ENCODE measurements around the gene RAPGEF2. TPM values are rescaled to one million over a fixed set of nuclear protein-coding genes. Genes with fewer than 3 reads are reported as not detected.

RAPGEF2 gene
- total and polyA plus RNA-seq, 9 of the 15 experiments (the other 6 are each of a cell fraction or from before 2014, with no cell fraction given) = 3.1 to 32.6 (median 23.1) TPM

DNA sequence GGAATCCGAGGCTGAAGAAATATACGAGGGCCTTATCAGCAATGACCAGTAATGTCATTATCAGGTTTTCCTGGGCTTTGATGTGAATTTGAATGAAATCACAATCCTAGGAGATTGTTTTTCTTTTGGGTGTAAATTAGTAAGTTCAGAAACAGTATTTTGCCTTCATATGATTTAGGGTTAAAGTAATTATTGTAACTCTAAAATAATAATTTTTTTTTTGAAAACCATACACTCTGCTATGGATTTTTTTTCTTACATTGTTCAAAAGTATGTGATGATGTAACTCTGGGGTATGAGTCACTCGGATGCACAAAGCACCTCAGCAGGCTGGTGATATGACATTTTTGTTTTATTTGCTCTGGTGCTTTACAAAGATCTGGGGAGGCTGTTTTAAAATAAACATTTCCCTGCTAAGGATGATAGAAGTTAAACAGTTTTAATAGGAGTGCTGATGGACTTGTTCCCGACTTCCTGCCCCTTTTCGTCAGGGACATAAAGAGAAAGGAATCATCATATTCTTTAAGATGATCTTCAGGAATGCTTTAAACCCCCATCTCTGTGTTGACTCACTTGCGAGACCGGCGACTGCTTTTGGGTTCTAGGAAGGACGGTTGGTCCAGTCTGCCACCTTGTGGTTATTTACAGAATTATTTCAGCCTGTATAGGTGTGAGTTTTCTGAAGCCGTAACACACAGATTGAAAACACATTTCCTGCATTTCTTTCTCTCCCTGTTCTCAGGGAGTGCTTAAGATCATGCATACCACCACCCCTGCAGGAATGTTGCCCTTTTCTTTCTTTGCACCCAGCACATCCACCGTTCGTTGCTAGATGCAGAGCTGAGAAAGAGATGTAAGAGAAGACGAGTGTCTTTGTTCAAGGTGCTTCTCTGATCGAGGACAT lies 72.5 kb downstream of the RAPGEF2 start (continued):
- TF ChIP-seq CBX5 (IDR thresholded peaks at IDR 0.05; ENCODE audit: borderline replicate concordance, low read depth) (no peak), TOE1 (IDR thresholded peaks at IDR 0.05; ENCODE audit: borderline replicate concordance) (no peak), TOE1 (CRISPR knock-in tag; IDR thresholded peaks at IDR 0.05; ENCODE audit: borderline replicate concordance, low read depth) (no peak), PPARD (CRISPR knock-in tag; IDR thresholded peaks at IDR 0.05) (no peak), DDX20 (tag; IDR thresholded peaks at IDR 0.05; ENCODE audit: low read depth) (no peak), ZNF780A (CRISPR knock-in tag; IDR thresholded peaks at IDR 0.05) (no peak), SRSF7 (optimal IDR thresholded peaks at IDR 0.05; ENCODE audit: low read depth, low read length) (no peak), BRCA1 (IDR thresholded peaks at IDR 0.05) (no peak), BRCA1 (CRISPR knock-in tag; IDR thresholded peaks at IDR 0.05) (no peak), MLLT1 (IDR thresholded peaks at IDR 0.05) (no peak), PRMT5 (CRISPR knock-in tag; IDR thresholded peaks at IDR 0.05) (no peak), HIVEP1 (CRISPR knock-in tag; IDR thresholded peaks at IDR 0.05) (no peak), E2F4 (CRISPR knock-in tag; IDR thresholded peaks at IDR 0.05; ENCODE audit: low read depth) (no peak)
- TF ChIP-seq, protein P1, sequence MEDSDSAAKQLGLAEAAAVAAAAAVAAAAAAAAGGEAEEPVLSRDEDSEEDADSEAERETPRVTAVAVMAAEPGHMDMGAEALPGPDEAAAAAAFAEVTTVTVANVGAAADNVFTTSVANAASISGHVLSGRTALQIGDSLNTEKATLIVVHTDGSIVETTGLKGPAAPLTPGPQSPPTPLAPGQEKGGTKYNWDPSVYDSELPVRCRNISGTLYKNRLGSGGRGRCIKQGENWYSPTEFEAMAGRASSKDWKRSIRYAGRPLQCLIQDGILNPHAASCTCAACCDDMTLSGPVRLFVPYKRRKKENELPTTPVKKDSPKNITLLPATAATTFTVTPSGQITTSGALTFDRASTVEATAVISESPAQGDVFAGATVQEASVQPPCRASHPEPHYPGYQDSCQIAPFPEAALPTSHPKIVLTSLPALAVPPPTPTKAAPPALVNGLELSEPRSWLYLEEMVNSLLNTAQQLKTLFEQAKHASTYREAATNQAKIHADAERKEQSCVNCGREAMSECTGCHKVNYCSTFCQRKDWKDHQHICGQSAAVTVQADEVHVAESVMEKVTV (CRISPR knock-in tag; IDR thresholded peaks at IDR 0.05) = peak; percentile 71
- TF ChIP-seq, protein P2, sequence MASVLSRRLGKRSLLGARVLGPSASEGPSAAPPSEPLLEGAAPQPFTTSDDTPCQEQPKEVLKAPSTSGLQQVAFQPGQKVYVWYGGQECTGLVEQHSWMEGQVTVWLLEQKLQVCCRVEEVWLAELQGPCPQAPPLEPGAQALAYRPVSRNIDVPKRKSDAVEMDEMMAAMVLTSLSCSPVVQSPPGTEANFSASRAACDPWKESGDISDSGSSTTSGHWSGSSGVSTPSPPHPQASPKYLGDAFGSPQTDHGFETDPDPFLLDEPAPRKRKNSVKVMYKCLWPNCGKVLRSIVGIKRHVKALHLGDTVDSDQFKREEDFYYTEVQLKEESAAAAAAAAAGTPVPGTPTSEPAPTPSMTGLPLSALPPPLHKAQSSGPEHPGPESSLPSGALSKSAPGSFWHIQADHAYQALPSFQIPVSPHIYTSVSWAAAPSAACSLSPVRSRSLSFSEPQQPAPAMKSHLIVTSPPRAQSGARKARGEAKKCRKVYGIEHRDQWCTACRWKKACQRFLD (CRISPR knock-in tag; IDR thresholded peaks at IDR 0.05) = no peak
- TF ChIP-seq, protein P3, sequence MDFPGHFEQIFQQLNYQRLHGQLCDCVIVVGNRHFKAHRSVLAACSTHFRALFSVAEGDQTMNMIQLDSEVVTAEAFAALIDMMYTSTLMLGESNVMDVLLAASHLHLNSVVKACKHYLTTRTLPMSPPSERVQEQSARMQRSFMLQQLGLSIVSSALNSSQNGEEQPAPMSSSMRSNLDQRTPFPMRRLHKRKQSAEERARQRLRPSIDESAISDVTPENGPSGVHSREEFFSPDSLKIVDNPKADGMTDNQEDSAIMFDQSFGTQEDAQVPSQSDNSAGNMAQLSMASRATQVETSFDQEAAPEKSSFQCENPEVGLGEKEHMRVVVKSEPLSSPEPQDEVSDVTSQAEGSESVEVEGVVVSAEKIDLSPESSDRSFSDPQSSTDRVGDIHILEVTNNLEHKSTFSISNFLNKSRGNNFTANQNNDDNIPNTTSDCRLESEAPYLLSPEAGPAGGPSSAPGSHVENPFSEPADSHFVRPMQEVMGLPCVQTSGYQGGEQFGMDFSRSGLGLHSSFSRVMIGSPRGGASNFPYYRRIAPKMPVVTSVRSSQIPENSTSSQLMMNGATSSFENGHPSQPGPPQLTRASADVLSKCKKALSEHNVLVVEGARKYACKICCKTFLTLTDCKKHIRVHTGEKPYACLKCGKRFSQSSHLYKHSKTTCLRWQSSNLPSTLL (IDR thresholded peaks at IDR 0.05) = no peak
- TF ChIP-seq, protein P4, sequence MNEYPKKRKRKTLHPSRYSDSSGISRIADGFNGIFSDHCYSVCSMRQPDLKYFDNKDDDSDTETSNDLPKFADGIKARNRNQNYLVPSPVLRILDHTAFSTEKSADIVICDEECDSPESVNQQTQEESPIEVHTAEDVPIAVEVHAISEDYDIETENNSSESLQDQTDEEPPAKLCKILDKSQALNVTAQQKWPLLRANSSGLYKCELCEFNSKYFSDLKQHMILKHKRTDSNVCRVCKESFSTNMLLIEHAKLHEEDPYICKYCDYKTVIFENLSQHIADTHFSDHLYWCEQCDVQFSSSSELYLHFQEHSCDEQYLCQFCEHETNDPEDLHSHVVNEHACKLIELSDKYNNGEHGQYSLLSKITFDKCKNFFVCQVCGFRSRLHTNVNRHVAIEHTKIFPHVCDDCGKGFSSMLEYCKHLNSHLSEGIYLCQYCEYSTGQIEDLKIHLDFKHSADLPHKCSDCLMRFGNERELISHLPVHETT (CRISPR knock-in tag; conservative IDR thresholded peaks at IDR 0.05 in 1 of 2, IDR thresholded peaks at IDR 0.05 in 1 of 2) = no peak
